ENCODE results near the gene OR10AD1. TPM values are rescaled to one million over a fixed set of nuclear protein-coding genes. Genes with fewer than 3 reads are reported as not detected.

Gene OR10AD1
- total and polyA plus RNA-seq, 9 of the 15 experiments (the other 6 are each of a cell fraction or from before 2014, with no cell fraction given): not detected

- TF ChIP-seq, protein P1, sequence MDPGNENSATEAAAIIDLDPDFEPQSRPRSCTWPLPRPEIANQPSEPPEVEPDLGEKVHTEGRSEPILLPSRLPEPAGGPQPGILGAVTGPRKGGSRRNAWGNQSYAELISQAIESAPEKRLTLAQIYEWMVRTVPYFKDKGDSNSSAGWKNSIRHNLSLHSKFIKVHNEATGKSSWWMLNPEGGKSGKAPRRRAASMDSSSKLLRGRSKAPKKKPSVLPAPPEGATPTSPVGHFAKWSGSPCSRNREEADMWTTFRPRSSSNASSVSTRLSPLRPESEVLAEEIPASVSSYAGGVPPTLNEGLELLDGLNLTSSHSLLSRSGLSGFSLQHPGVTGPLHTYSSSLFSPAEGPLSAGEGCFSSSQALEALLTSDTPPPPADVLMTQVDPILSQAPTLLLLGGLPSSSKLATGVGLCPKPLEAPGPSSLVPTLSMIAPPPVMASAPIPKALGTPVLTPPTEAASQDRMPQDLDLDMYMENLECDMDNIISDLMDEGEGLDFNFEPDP (CRISPR knock-in tag; IDR thresholded peaks at IDR 0.05): no peak
- no peak for TF ChIP-seq TAF9B (IDR thresholded peaks at IDR 0.05; ENCODE audit: partially characterized antibody)
- TF ChIP-seq, protein P2, sequence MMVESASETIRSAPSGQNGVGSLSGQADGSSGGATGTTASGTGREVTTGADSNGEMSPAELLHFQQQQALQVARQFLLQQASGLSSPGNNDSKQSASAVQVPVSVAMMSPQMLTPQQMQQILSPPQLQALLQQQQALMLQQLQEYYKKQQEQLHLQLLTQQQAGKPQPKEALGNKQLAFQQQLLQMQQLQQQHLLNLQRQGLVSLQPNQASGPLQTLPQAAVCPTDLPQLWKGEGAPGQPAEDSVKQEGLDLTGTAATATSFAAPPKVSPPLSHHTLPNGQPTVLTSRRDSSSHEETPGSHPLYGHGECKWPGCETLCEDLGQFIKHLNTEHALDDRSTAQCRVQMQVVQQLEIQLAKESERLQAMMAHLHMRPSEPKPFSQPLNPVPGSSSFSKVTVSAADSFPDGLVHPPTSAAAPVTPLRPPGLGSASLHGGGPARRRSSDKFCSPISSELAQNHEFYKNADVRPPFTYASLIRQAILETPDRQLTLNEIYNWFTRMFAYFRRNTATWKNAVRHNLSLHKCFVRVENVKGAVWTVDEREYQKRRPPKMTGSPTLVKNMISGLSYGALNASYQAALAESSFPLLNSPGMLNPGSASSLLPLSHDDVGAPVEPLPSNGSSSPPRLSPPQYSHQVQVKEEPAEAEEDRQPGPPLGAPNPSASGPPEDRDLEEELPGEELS (CRISPR knock-in tag; IDR thresholded peaks at IDR 0.05; ENCODE audit: borderline replicate concordance): peak; percentile 36; the same call in 1 of the 2 replicates
- no peak for TF ChIP-seq ZNF780A (CRISPR knock-in tag; IDR thresholded peaks at IDR 0.05)
- TF ChIP-seq DDX20 (tag; IDR thresholded peaks at IDR 0.05; ENCODE audit: low read depth): no peak
- no peak for TF ChIP-seq TSC22D4 (tag; IDR thresholded peaks at IDR 0.05)
- TF ChIP-seq, protein P3, sequence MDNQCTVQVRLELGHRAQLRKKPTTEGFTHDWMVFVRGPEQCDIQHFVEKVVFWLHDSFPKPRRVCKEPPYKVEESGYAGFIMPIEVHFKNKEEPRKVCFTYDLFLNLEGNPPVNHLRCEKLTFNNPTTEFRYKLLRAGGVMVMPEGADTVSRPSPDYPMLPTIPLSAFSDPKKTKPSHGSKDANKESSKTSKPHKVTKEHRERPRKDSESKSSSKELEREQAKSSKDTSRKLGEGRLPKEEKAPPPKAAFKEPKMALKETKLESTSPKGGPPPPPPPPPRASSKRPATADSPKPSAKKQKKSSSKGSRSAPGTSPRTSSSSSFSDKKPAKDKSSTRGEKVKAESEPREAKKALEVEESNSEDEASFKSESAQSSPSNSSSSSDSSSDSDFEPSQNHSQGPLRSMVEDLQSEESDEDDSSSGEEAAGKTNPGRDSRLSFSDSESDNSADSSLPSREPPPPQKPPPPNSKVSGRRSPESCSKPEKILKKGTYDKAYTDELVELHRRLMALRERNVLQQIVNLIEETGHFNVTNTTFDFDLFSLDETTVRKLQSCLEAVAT (IDR thresholded peaks at IDR 0.05): no peak
- TF ChIP-seq ELK3 (CRISPR knock-in tag; IDR thresholded peaks at IDR 0.05): no peak
- no peak for TF ChIP-seq PTBP1 (IDR thresholded peaks at IDR 0.05; ENCODE audit: low read depth, low read length)
- TF ChIP-seq, protein P4, sequence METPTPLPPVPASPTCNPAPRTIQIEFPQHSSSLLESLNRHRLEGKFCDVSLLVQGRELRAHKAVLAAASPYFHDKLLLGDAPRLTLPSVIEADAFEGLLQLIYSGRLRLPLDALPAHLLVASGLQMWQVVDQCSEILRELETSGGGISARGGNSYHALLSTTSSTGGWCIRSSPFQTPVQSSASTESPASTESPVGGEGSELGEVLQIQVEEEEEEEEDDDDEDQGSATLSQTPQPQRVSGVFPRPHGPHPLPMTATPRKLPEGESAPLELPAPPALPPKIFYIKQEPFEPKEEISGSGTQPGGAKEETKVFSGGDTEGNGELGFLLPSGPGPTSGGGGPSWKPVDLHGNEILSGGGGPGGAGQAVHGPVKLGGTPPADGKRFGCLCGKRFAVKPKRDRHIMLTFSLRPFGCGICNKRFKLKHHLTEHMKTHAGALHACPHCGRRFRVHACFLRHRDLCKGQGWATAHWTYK (CRISPR knock-in tag; IDR thresholded peaks at IDR 0.05): 0 out of 2 replicates have a peak, but pooled peaks have one; percentile 7
- no peak for TF ChIP-seq ZNF699 (CRISPR knock-in tag; IDR thresholded peaks at IDR 0.05; ENCODE audit: insufficient replicate concordance)
- no peak for TF ChIP-seq RBM15 (IDR thresholded peaks at IDR 0.05; ENCODE audit: insufficient read depth, low read length)
- no peak for TF ChIP-seq THRAP3 (IDR thresholded peaks at IDR 0.05; ENCODE audit: borderline replicate concordance)
- no peak for TF ChIP-seq CHD4 (IDR thresholded peaks at IDR 0.05; ENCODE audit: insufficient read depth, insufficient replicate concordance, low read depth, low read length, poor library complexity, severe bottlenecking)
- TF ChIP-seq ZNF717 (CRISPR knock-in tag; IDR thresholded peaks at IDR 0.05): no peak
- TF ChIP-seq ZNF445 (CRISPR knock-in tag; IDR thresholded peaks at IDR 0.05; ENCODE audit: low read depth): no peak
- no peak for TF ChIP-seq ZNF644 (tag; IDR thresholded peaks at IDR 0.05; ENCODE audit: low read depth)
These were observed 45.8 kb downstream of the OR10AD1 start, which contains the start of gene ASB8 (continued) for GRCh38 chr12:48157018-48157888.

All from K562 (cell line).